HEK293T (cell line): ENCODE measurements around the gene FHIP1A.
A peak's percentile ranks its signal among the peaks of the same experiment; 100 is the strongest.

ENCODE experiments used
- ARNT ChIP-seq: fragments of 450-650 bp; IDR thresholded peaks from 2 replicates; pipeline ENCODE4 v1.6.1; 2017; ENCODE audit warnings: mild to moderate bottlenecking
- BHLHE40 ChIP-seq: fragments of 450-650 bp; IDR thresholded peaks from 2 replicates; pipeline ENCODE4 v1.6.1; 2016; ENCODE audit warnings: mild to moderate bottlenecking, moderate library complexity, borderline replicate concordance
- CTBP1 ChIP-seq: fragments of 450-650 bp; IDR thresholded peaks from 2 replicates; pipeline ENCODE4 v1.6.1; 2016; ENCODE audit warnings: borderline replicate concordance
- ELF4 ChIP-seq: fragments of 450-650 bp; IDR thresholded peaks from 2 replicates; pipeline ENCODE4 v1.6.1; 2017; ENCODE audit warnings: antibody characterized with exemption
- FOXK2 ChIP-seq: fragments of 450-650 bp; IDR thresholded peaks from 2 replicates; pipeline ENCODE4 v1.6.1; 2016; ENCODE audit warnings: mild to moderate bottlenecking
- HDGF ChIP-seq: fragments of 450-650 bp; IDR thresholded peaks from 2 replicates; pipeline ENCODE4 v1.6.1; 2017; ENCODE audit warnings: antibody characterized with exemption, borderline replicate concordance
- L3MBTL2 ChIP-seq: fragments of 450-650 bp; conservative IDR thresholded peaks from 2 replicates; pipeline ENCODE4 v1.6.1; 2016; ENCODE audit warnings: mild to moderate bottlenecking
- NFRKB ChIP-seq: fragments of 450-650 bp; IDR thresholded peaks from 2 replicates; pipeline ENCODE4 v1.6.1; 2016; ENCODE audit warnings: mild to moderate bottlenecking, moderate library complexity
- SP1 ChIP-seq: fragments of 450-650 bp; IDR thresholded peaks from 2 replicates; pipeline ENCODE4 v1.6.1; 2017
- SUZ12 ChIP-seq: fragments of 450-650 bp; IDR thresholded peaks from 2 replicates; pipeline ENCODE4 v1.6.1; 2016; ENCODE audit warnings: mild to moderate bottlenecking
- TARDBP ChIP-seq: fragments of 450-650 bp; IDR thresholded peaks from 2 replicates; pipeline ENCODE4 v1.6.1; 2016

DNA sequence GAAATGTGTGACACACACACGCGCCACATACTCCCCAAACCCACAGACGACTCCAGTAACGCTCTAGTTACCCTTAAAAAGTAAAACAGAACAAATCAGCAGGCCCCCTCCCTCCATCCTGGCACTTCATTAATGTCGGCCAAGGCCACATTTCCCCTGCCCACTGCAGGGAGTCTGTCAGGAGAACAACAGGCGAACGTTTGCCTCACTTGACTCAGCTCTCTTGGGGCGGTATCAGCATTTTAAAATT, 671 bp upstream of the FHIP1A start:
- TF ChIP-seq HDGF (no peak), FOXK2 (no peak), ELF4 (no peak), BHLHE40 (no peak), L3MBTL2 (peak; percentile 35; the same call in 1 of the 2 replicates), NFRKB (no peak), SP1 (no peak), CTBP1 (no peak), SUZ12 (no peak), ARNT (no peak), TARDBP (no peak)
